BJ (cell line): ENCODE results near the gene ANXA3. TPM values are rescaled to one million over a fixed set of nuclear protein-coding genes. Genes with fewer than 3 reads are reported as not detected.
"Not testable (repeated sequence)": the region's sequence is repeated elsewhere in the genome, so short reads cannot be mapped to it uniquely, and the experiment has no call there.

ENCODE experiments used
- CTCF ChIA-PET: fragments of 350-600 bp; formaldehyde crosslinking; extraction: SDS; loops from one replicate; lab custom pipeline; 2021; ENCODE audit warnings: antibody characterized with exemption, inconsistent platforms; lab: Yijun Ruan, JAX
- POLR2A ChIA-PET: fragments of 300-600 bp; sonication (Branson Sonifier 250); formaldehyde crosslinking; extraction: SDS; loops from one replicate; lab custom pipeline; 2021; ENCODE audit warnings: antibody characterized with exemption; lab: Charles Lee
- DNase-seq: peaks from one replicate; pipeline ENCODE4 v3.0.0-alpha.2; 2011; ENCODE audit warnings: low read depth
- H3K27me3 ChIP-seq: 2 replicates; pipeline ENCODE4 v1.6.0; 2011; ENCODE audit warnings: low read length; ENCODE audit not compliant: control insufficient read depth, insufficient read depth
- H3K36me3 ChIP-seq: 2 replicates; pipeline ENCODE4 v1.5.1; 2011; ENCODE audit warnings: low read length; ENCODE audit not compliant: control insufficient read depth, insufficient read depth
- H3K4me3 ChIP-seq: 2 replicates; pipeline ENCODE4 v1.5.1; 2011; ENCODE audit warnings: low read depth, mild to moderate bottlenecking, control low read depth, low read length
- polyA minus RNA-seq: library from RNA; depleted of rRNA, polyadenylated mRNA; stranded (reverse); fragments of >200 nt; gene quantifications from 2 replicates; pipeline ENCODE4 v1.2.3, GENCODE V29; 2011; rRNA and poly(A)+ RNA removed
- polyA plus RNA-seq: library from polyadenylated mRNA; depleted of rRNA; stranded (reverse); fragments of >200 nt; gene quantifications from 2 replicates; pipeline ENCODE4 v1.2.3, GENCODE V29; 2011; rRNA removed
- TF ChIP-seq, protein P1 (sequence below): IDR thresholded peaks from 2 replicates; pipeline ENCODE4 v1.5.1; 2011; ENCODE audit warnings: low read depth, mild to moderate bottlenecking, control low read depth, inconsistent platforms, low read length, moderate library complexity; ENCODE audit not compliant: insufficient read depth

ANXA3 gene, protein sequence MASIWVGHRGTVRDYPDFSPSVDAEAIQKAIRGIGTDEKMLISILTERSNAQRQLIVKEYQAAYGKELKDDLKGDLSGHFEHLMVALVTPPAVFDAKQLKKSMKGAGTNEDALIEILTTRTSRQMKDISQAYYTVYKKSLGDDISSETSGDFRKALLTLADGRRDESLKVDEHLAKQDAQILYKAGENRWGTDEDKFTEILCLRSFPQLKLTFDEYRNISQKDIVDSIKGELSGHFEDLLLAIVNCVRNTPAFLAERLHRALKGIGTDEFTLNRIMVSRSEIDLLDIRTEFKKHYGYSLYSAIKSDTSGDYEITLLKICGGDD
- polyA plus RNA-seq (8.2 and 15.7 TPM in 2 replicates), polyA minus RNA-seq (4.3 and 4.7 TPM in 2 replicates)

DNA sequence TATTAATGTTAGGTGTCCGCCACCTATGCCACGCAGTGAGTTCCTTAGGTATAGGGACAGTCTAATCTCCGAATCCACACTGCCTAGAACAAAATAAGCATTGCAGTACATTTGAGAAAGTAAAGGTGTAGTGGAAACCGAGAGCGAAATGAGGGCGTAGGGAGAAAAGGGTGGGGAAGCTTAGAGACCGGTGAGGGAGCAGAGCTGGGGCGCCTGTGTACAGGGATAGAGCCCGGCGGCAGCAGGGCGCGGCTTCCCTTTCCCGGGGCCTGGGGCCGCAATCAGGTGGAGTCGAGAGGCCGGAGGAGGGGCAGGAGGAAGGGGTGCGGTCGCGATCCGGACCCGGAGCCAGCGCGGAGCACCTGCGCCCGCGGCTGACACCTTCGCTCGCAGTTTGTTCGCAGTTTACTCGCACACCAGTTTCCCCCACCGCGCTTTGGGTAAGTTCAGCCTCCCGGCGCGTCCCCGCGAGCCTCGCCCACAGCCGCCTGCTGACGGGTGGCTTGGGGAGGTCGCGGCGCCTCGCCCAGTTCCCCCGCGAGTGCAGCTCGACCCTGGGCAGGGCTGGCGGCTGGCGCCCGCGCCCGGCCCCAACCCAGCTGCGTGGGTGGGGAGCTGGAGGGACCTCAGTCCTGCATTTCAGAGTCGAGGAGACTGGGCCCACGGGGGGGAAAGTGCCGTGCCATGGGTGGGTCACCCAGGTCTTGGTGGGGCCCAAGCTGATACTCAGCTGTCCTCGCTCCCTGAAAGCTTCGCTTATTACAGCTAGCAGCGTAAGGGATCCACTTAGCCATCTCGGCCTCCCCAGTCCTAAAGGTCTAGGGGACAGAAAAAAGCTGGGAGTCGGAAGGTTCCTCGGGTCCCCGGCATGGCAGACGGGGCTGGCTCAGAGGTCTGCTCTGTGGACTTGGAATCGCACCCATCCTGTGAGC is at the start of gene ANXA3:
ANXA3 (plus strand) TSS at position 351 of the 932 bp plus-strand sequence. CDS start 2,704 bp downstream, outside the sequence.
- TF ChIP-seq, protein P1, sequence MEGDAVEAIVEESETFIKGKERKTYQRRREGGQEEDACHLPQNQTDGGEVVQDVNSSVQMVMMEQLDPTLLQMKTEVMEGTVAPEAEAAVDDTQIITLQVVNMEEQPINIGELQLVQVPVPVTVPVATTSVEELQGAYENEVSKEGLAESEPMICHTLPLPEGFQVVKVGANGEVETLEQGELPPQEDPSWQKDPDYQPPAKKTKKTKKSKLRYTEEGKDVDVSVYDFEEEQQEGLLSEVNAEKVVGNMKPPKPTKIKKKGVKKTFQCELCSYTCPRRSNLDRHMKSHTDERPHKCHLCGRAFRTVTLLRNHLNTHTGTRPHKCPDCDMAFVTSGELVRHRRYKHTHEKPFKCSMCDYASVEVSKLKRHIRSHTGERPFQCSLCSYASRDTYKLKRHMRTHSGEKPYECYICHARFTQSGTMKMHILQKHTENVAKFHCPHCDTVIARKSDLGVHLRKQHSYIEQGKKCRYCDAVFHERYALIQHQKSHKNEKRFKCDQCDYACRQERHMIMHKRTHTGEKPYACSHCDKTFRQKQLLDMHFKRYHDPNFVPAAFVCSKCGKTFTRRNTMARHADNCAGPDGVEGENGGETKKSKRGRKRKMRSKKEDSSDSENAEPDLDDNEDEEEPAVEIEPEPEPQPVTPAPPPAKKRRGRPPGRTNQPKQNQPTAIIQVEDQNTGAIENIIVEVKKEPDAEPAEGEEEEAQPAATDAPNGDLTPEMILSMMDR: no peak
- ChIA-PET POLR2A (no interaction called here), CTCF (interaction anchor here (1.6 kb wide), 1 partner anchor 9 kb away, joined by 6 read pairs; no protein-coding TSS in a partner anchor)
- H3K27me3 ChIP-seq: peaks cover 2% of the 10 kb centered on the region; the same call in 1 of the 2 replicates
- no peaks in the 10 kb centered on the region for H3K36me3 ChIP-seq
- peak within 1 kb of the TSS; percentile 62 for H3K4me3 ChIP-seq
- no peak for DNase-seq

DNA sequence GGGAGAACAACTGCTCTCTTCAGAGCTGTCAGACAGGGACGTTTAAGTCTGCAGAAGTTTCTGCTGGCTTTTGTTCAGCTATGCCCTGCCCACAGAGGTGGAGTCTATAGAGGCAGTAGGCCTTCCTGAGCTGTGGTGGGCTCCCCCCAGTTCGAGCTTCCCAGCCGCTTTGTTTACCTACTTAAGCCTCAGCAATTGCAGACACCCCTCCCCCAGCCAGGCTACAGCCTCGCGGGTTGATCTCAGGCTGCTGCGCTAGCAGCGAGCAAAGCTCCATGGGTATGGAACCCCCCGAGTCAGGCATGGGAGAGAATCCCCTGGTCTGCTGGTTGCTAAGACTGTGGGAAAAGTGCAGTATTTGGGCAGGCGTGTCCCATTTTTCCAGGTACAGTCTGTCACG is 45.3 kb upstream of the ANXA3 start:
- H3K36me3 ChIP-seq, H3K27me3 ChIP-seq, CTCF ChIA-PET, DNase-seq, H3K4me3 ChIP-seq, POLR2A ChIA-PET: not testable (repeated sequence)

DNA sequence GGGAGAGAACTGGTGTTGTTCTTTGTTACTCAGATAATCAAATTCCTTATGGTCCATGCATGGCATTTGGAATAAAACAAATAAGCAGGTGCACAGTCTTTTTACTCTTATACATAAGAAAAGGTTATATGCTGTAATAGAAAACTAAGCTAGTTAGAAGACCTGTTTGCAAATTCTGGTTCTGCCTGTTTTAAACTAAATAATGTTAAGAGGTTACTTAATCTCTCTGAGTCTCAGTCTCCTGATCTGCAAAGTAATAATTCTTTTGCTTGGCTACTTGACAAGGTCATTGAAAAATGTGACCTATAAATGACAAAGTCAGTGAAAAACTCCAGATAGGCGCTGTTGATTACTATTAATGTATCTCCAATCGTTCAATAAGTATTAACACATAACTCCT is 42.5 kb upstream of the ANXA3 start:
- DNase-seq: no peak
- CTCF ChIA-PET: interaction anchor here (1.9 kb wide), 1 partner anchor 449 kb away, joined by 11 read pairs; no protein-coding TSS in a partner anchor

DNA sequence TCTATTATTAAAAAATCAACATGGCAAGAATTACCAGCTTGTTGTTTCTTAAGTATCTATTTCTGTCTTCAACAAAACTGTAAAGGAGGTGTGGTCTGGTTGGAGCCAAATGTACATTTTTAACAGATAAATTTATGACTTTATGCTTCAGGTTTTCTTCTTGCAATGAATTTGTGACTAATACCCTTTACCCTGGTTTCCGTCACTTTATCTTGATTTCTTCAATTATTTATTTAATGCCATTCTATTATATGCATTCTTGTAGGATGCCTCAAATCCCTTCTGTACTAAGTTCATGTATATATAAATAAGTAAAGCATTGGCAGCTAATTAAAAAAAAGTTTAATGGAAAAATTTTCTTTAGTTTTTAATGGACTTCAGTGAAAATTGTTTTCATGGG is 41.5 kb upstream of the ANXA3 start:
- CTCF ChIA-PET: interaction anchor here (1.9 kb wide), 1 partner anchor 451 kb away, joined by 11 read pairs; no protein-coding TSS in a partner anchor
- POLR2A ChIA-PET: no interaction called here
- TF ChIP-seq, protein P1: no peak
- Histone ChIP-seq H3K36me3 (no peaks in the 10 kb centered on the region), H3K4me3 (no peak overlapping the region), H3K27me3 (no peaks in the 10 kb centered on the region)
- no peak for DNase-seq

More for the DNA sequence above, 42.5 kb upstream of the ANXA3 start:
- POLR2A ChIA-PET: no interaction called here
- TF ChIP-seq, protein P1: no peak
- H3K4me3 ChIP-seq: no peak overlapping the region
- no peaks in the 10 kb centered on the region for H3K27me3 ChIP-seq
- H3K36me3 ChIP-seq: no peaks in the 10 kb centered on the region

DNA sequence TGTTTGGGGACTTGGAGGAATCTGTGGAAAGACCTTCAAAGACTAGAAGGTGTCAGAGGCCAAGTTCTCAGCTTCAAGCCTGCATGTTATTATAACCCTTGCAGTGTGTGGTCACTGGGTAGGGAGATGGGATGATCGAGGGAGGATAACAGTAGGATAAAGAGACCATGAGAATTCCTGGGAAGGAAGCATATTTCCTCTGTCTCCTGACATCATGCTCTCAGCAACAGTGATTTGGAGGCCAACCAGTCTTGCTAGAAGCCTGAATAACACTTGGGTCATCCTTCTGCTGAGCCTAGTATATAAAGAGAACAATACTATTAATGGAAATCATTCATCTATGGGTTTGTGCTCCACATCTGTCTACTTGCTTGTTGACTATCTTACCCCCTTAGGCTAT is 40.9 kb upstream of the ANXA3 start:
- no peak for DNase-seq
- TF ChIP-seq, protein P1: no peak
- ChIA-PET POLR2A (no interaction called here), CTCF (no interaction called here)
- Histone ChIP-seq H3K27me3 (no peaks in the 10 kb centered on the region), H3K36me3 (no peaks in the 10 kb centered on the region), H3K4me3 (no peak overlapping the region)
